Measurements from ENCODE around the gene LUM.

Gene LUM

GRCh38 chr12:91072931-91073330 lies 38.4 kb downstream of the LUM start:
- DNase-seq: no peak

DNA sequence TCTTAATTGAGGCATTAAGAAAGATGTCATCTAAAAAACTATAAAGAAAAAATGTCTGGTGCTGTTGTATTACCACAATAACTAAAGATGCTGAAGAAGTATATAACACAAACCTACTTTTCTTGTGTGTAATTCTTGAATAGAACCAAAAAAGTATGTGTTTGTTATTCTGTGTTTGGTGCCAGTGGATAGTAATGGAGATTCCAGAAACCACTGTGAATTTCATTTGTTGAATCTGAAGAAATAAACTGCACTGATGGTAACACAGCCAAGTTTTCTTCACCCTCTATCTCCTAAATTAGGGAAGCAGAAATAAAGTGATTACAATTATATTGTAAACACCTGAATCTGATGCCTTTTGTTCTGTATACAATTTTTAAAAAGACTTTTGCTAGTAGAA lies 40.4 kb downstream of the LUM start:
- DNase-seq: no peak

- no peak for DNase-seq
Measured at GRCh38 chr12:91065396-91065795, 45.9 kb downstream of the LUM start.

- DNase-seq: no peak
Measured at GRCh38 chr12:91064640-91065039, 46.7 kb downstream of the LUM start.

- DNase-seq: no peak
Measured at GRCh38 chr12:91061091-91061490, 50.2 kb downstream of the LUM start.

GRCh38 chr12:91059211-91059610 lies 52.1 kb downstream of the LUM start:
- DNase-seq: no peak

GRCh38 chr12:91058786-91059185 lies 52.5 kb downstream of the LUM start:
- DNase-seq: no peak

DNA sequence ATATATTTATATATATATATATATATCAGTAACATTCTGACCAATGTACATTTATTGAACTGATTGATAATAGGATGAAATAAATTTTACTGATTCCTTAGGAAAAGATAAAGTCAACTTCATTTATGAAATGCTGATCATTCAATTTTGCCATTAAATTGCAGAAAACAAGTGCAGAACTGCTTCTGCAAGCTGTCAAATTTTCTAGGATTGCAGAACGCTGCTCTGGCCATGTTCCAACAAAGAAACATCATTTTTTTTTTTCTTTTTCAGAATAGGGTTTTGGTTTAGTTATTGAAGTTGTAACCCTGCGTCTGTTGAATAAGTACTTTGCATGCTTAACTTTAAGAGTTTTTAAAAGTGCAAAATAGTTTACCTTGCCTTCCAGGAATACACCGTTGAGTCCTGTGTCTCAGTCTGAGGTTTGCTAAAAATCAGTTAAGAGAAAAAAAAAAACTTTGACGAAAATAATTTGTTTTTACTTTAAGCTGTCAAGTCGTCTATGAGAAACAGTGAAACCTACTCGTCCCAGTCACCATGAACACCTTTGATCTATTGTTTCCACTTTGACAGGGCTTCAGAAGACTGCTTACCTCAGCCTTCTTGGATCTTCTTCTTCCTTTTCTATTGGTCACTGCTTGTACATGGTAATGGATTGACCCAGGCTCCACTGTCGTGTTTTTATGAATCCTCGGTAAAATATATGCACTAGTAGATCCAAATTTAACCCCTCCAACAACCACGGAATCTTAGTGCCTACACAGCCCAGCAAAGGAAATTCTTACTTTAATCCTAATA lies 53.7 kb downstream of the LUM start, which contains the start of gene KERA:
KERA (minus strand) TSS at position 657 of the 798 bp plus-strand sequence. CDS start 1,743 bp downstream, outside the sequence.
- DNase-seq: no peak

GRCh38 chr12:91056488-91056887 lies 54.8 kb downstream of the LUM start:
- no peak for DNase-seq

- DNase-seq: no peak
Measured at GRCh38 chr12:91055976-91056375, 55.3 kb downstream of the LUM start.

DNA sequence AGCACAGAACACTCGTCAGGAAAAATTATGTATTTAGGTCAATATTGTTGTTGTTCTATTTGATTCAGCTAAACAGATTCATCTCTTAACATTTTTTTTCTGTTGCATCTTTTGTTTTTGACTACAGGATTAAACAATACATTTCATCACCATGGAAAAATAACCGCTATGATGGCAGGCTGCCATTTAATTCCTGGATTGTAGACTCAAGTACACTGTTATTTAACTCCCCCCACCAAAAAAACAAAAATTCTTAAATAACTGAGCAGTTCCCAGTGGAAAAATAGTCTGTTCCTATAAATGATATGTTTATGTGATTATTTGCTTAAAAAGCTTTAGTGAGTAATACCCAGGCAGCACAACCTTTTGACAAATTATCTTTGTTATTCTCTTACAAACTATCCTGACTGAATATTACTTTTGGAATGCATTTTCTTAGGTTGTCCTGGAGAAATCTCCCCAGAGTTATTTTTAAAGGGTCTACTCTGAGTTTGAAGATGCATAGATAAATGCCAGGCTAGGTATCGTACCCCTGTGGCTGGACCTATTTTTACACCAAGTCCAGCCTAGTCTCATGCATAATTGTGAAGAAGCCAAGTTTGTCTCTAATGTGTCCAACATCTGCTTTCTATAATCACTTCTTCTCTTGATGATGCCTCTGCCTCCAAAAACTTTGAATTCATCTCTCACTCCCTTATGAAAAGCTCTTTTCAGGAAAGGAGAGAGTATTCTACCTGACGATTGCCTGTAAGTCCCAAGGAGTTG lies 57.2 kb downstream of the LUM start:
- DNase-seq: peak; percentile 41

Measured in NCI-H2227 treated with DMSO at 0.1 percent for 48 hours (cell line).